Activated T-cell treated with anti-CD3 and anti-CD28 coated beads for 48 hours (primary cell): Measurements from ENCODE around the gene OR2V2.
"Not testable (repeated sequence)": the region's sequence is repeated elsewhere in the genome, so short reads cannot be mapped to it uniquely, and the experiment has no call there.

Experiments
- DNase-seq: peaks from one replicate; pipeline ENCODE4 v3.0.0-alpha.2; 2020; ENCODE audit warnings: low read depth

The OR2V2 gene

GRCh38 chr5:181145133-181145532 is 2.3 kb upstream of the OR2V2 start:
- DNase-seq = no peak

- no peak for DNase-seq
Measured at GRCh38 chr5:181149355-181149754, 2.0 kb downstream of the OR2V2 start.

GRCh38 chr5:181149806-181150733 is 2.7 kb downstream of the OR2V2 start:
- DNase-seq = no peak

- no peak for DNase-seq
Measured at GRCh38 chr5:181151146-181151545, 3.8 kb downstream of the OR2V2 start.

- DNase-seq = no peak
Measured at GRCh38 chr5:181152406-181152805, 5.0 kb downstream of the OR2V2 start.

GRCh38 chr5:181153814-181154213 is 6.4 kb downstream of the OR2V2 start:
- DNase-seq = no peak

- DNase-seq = no peak
Measured at GRCh38 chr5:181156758-181157157, 9.4 kb downstream of the OR2V2 start.

GRCh38 chr5:181158869-181159268 is 11.5 kb downstream of the OR2V2 start:
- no peak for DNase-seq

- DNase-seq = peak; percentile 87
Measured at GRCh38 chr5:181159286-181160151, 12.1 kb downstream of the OR2V2 start.

- peak; percentile 79 for DNase-seq
Measured at GRCh38 chr5:181160152-181160754, 12.9 kb downstream of the OR2V2 start.

- DNase-seq = not testable (repeated sequence)
Measured at GRCh38 chr5:181160755-181161533, 13.6 kb downstream of the OR2V2 start.

GRCh38 chr5:181161534-181162175 is 14.3 kb downstream of the OR2V2 start:
- DNase-seq = no peak

- DNase-seq = no peak
Measured at GRCh38 chr5:181163487-181164075, 16.2 kb downstream of the OR2V2 start.

- no peak for DNase-seq
Measured at GRCh38 chr5:181164076-181164952, 16.9 kb downstream of the OR2V2 start.

GRCh38 chr5:181166812-181167733 is 19.7 kb downstream of the OR2V2 start:
- DNase-seq = no peak

GRCh38 chr5:181167814-181168488 is 20.6 kb downstream of the OR2V2 start:
- no peak for DNase-seq

GRCh38 chr5:181168595-181169118 is 21.3 kb downstream of the OR2V2 start:
- DNase-seq = no peak
